Thyroid gland (tissue), 4 donors: ENCODE results near the gene RPL27A. TPM values are rescaled to one million over a fixed set of nuclear protein-coding genes. Genes with fewer than 3 reads are reported as not detected.

Experiments used
- DNase-seq, 2 donors: peaks; one replicate each; pipeline ENCODE4 v3.0.0-alpha.2; 2019
- H3K27ac ChIP-seq, 3 donors: fragments of 200-600 bp; sonication (generic); 1 replicate in 2 of 3; 2 replicates in 1 of 3; pipeline ENCODE4 v1.5.1; 2016 to 2019; ENCODE audit warnings: mild to moderate bottlenecking in 1 of 3, moderate library complexity in 1 of 3
- H3K27me3 ChIP-seq: fragments of 200-600 bp; sonication (generic); one replicate; pipeline ENCODE4 v1.5.1; 2019
- H3K36me3 ChIP-seq, 2 donors: fragments of 200-600 bp; sonication (generic); one replicate each; pipeline ENCODE4 v1.5.1; 2016 to 2019
- H3K4me1 ChIP-seq, 2 donors: fragments of 200-600 bp; sonication (generic); one replicate each; pipeline ENCODE4 v1.5.1; 2017 to 2019
- H3K4me3 ChIP-seq, 3 donors: fragments of 200-600 bp; sonication (generic); replicated peaks in 1 of 3; 1 replicate in 2 of 3; 2 replicates in 1 of 3; pipeline ENCODE4 v1.5.1; 2016; ENCODE audit warnings: mild to moderate bottlenecking in 1 of 3
- H3K9me3 ChIP-seq: fragments of 200-600 bp; sonication (generic); one replicate; pipeline ENCODE4 v1.5.1; 2017
- CTCF ChIP-seq, 6 experiments: fragments of 200-600 bp in 3 of 6; fragments of 450-650 bp in 3 of 6; sonication (generic) in 3 of 6; IDR thresholded peaks; one replicate each; pipeline ENCODE4 v1.5.1; 2016 to 2019; ENCODE audit warnings: antibody characterized with exemption in 6 of 6, mild to moderate bottlenecking in 2 of 6, inconsistent platforms in 1 of 6, moderate library complexity in 1 of 6
- POLR2A ChIP-seq, 2 donors: fragments of 450-650 bp; IDR thresholded peaks; one replicate each; pipeline ENCODE4 v1.6.1; 2017; ENCODE audit warnings: antibody characterized with exemption in 2 of 2, mild to moderate bottlenecking in 2 of 2, moderate library complexity in 1 of 2
- WGBS, 2 donors: methylation state at CpG; one replicate each; pipeline ENCODE4 v1.1.5; 2017; 5-methylcytosine and 5-hydroxymethylcytosine counted together
- intact Hi-C: fragments of 100-400 bp; cut with DNase I; formaldehyde crosslinking; loops from one replicate; pipeline ENCODE4 v1.15.1; 2023
- total RNA-seq, 4 donors: library from RNA; depleted of rRNA; stranded (reverse); fragments of >200 nt; gene quantifications; one replicate each; pipeline ENCODE4 v1.2.3, GENCODE V29; 2016

RPL27A gene
- total RNA-seq, 4 donors from 2014 or later, result 1,071 to 3,396 (median 1,647) TPM

GRCh38 chr11:8698379-8698851 lies 15.8 kb downstream of the RPL27A start:
- no peak overlapping the region for H3K4me3 ChIP-seq
- WGBS, 2 donors, result 87 to 88% methylated on average over 5 of the region's 5 CpGs
- peaks cover 46 to 64% of the 10 kb centered on the region in 2 donors for H3K36me3 ChIP-seq
- peaks cover 0 to 10% of the 10 kb centered on the region in 2 donors for H3K4me1 ChIP-seq
- no peaks in the 10 kb centered on the region for H3K27me3 ChIP-seq
- H3K9me3 ChIP-seq, result no peaks in the 10 kb centered on the region
- intact Hi-C loops, result loop anchor here (10.0 kb wide), 1 partner anchor 106 kb away; no protein-coding TSS in a partner anchor
- TF ChIP-seq CTCF (IDR thresholded peaks at IDR 0.05) (no peak), POLR2A (IDR thresholded peaks at IDR 0.05) (no peak)
- no peak overlapping the region for H3K27ac ChIP-seq
- DNase-seq, result no peak

- Histone ChIP-seq H3K36me3 (peaks cover 41 to 58% of the 10 kb centered on the region in 2 donors), H3K4me1 (peaks cover 0 to 10% of the 10 kb centered on the region in 2 donors), H3K27ac (no peak overlapping the region), H3K4me3 (no peak overlapping the region), H3K9me3 (no peaks in the 10 kb centered on the region), H3K27me3 (no peaks in the 10 kb centered on the region)
- intact Hi-C loops, result loop anchor here (10.0 kb wide), 1 partner anchor 106 kb away; no protein-coding TSS in a partner anchor
- WGBS, 2 donors, result 71 to 76% methylated on average over 11 of the region's 11 CpGs
- TF ChIP-seq CTCF (IDR thresholded peaks at IDR 0.05) (no peak), POLR2A (IDR thresholded peaks at IDR 0.05) (no peak)
- DNase-seq, result no peak
These were observed 16.4 kb downstream of the RPL27A start for GRCh38 chr11:8698917-8699441.

GRCh38 chr11:8699903-8700302 lies 17.3 kb downstream of the RPL27A start:
- Histone ChIP-seq H3K36me3 (peaks cover 33 to 49% of the 10 kb centered on the region in 2 donors), H3K27me3 (no peaks in the 10 kb centered on the region), H3K4me1 (peaks cover 0 to 10% of the 10 kb centered on the region in 2 donors), H3K4me3 (no peak overlapping the region), H3K27ac (no peak overlapping the region), H3K9me3 (no peaks in the 10 kb centered on the region)
- TF ChIP-seq POLR2A (IDR thresholded peaks at IDR 0.05), result no peak
- no peak for TF ChIP-seq CTCF (IDR thresholded peaks at IDR 0.05)
- intact Hi-C loops, result loop anchor here (10.0 kb wide), 1 partner anchor 105 kb away; no protein-coding TSS in a partner anchor
- WGBS, 2 donors, result 45 to 58% methylated on average over 2 to 3 of the region's 3 CpGs
- no peak for DNase-seq

GRCh38 chr11:8701891-8702597 lies 19.5 kb downstream of the RPL27A start:
- Histone ChIP-seq H3K4me1 (peaks cover 4 to 13% of the 10 kb centered on the region in 2 donors), H3K36me3 (peaks cover 16 to 28% of the 10 kb centered on the region in 2 donors)
- no peak for TF ChIP-seq CTCF (IDR thresholded peaks at IDR 0.05)

GRCh38 chr11:8702598-8702915 lies 20.0 kb downstream of the RPL27A start:
- no peak overlapping the region for H3K4me3 ChIP-seq
- H3K27ac ChIP-seq, result no peak overlapping the region
- H3K36me3 ChIP-seq, result peaks cover 11 to 23% of the 10 kb centered on the region in 2 donors
- H3K9me3 ChIP-seq, result no peaks in the 10 kb centered on the region
- intact Hi-C loops, result no loop called here
- WGBS, 2 donors, result 91 to 93% methylated on average over 14 of the region's 14 CpGs
- no peak for DNase-seq
- H3K4me1 ChIP-seq, result peaks cover 8 to 18% of the 10 kb centered on the region in 2 donors
- TF ChIP-seq POLR2A (IDR thresholded peaks at IDR 0.05) (no peak), CTCF (IDR thresholded peaks at IDR 0.05) (no peak)
- no peaks in the 10 kb centered on the region for H3K27me3 ChIP-seq

More at GRCh38 chr11:8701891-8702597, 19.5 kb downstream of the RPL27A start:
- no peak for DNase-seq
- H3K27ac ChIP-seq, result no peak overlapping the region
- H3K27me3 ChIP-seq, result no peaks in the 10 kb centered on the region
- no peak overlapping the region for H3K4me3 ChIP-seq
- intact Hi-C loops, result no loop called here
- no peaks in the 10 kb centered on the region for H3K9me3 ChIP-seq
- 93 to 94% methylated on average over 10 of the region's 10 CpGs for whole genome bisulfite sequencing, 2 donors
